Psoas muscle (tissue), 8 donors: ENCODE data around the gene NUP85. TPM values are rescaled to one million over a fixed set of nuclear protein-coding genes. Genes with fewer than 3 reads are reported as not detected.

Experiments used
- ATAC-seq, 4 donors: fragments of 200-7000 bp; cut with Tn5 transposase; one replicate each; pipeline ENCODE4 v1.9.1; 2020; ENCODE audit warnings: moderate library complexity in 3 of 4, mild to moderate bottlenecking in 2 of 4
- DNase-seq, 2 donors: peaks; one replicate each; pipeline ENCODE4 v3.0.0-alpha.2; 2020
- H3K27ac ChIP-seq: fragments of 200-600 bp; one replicate; pipeline ENCODE4 v1.8.0; 2022
- H3K27me3 ChIP-seq, 3 donors: fragments of 200-600 bp in 1 of 3; one replicate each; pipeline versions ENCODE4 v1.6.1 to v1.8.0; 2013 to 2022; ENCODE audit warnings: low read length in 2 of 3, mild to moderate bottlenecking in 2 of 3, moderate library complexity in 1 of 3; ENCODE audit not compliant: insufficient read depth in 3 of 3
- H3K36me3 ChIP-seq, 2 donors: fragments of 200-600 bp in 1 of 2; one replicate each; pipeline versions ENCODE4 v1.6.1 to v1.8.0; 2013 to 2022; ENCODE audit warnings: low read depth in 1 of 2, mild to moderate bottlenecking in 1 of 2, moderate library complexity in 1 of 2; ENCODE audit not compliant: insufficient read depth in 1 of 2
- H3K4me1 ChIP-seq: fragments of 200-600 bp; one replicate; pipeline ENCODE4 v1.8.0; 2022
- H3K4me3 ChIP-seq: fragments of 200-600 bp; one replicate; pipeline ENCODE4 v1.8.0; 2022; ENCODE audit warnings: mild to moderate bottlenecking
- H3K9me3 ChIP-seq: fragments of 200-600 bp; one replicate; pipeline ENCODE4 v1.8.0; 2022
- WGBS, 3 donors: extraction: QIAGEN DNeasy Blood & Tissue Kit; methylation state at CpG; one replicate each; pipeline versions ENCODE4 v1.1.6 to v1.1.7; 2013; 5-methylcytosine and 5-hydroxymethylcytosine counted together
- intact Hi-C, 2 donors: fragments of 100-400 bp; cut with DNase I; formaldehyde crosslinking; loops; one replicate each; pipeline versions ENCODE4 v1.11.0 to v1.14.2; 2022
- polyA plus RNA-seq, 3 donors: library from polyadenylated mRNA; stranded (reverse); fragments of 200-250 nt; gene quantifications; one replicate each; pipeline ENCODE4 v1.2.3, GENCODE V29; 2013
- total RNA-seq, 4 donors: library from RNA; stranded (reverse); fragmentation: NEBNext Ultra II Directional in 2 of 4; extraction: Animal tissue kit (Norgen Biotek cat#: 25700) in 2 of 4; gene quantifications; one replicate each; pipeline versions ENCODE4 v1.2.1 to v1.2.4, GENCODE V29; 2021 to 2023
- TF ChIP-seq, protein P1 (sequence below): fragments of 200-600 bp; IDR thresholded peaks from one replicate; pipeline ENCODE4 v1.8.0; 2022; ENCODE audit warnings: antibody characterized with exemption
- donor health status: healthy with polysubstance abuse.
- donor health status: DM: no; HTN: no; CAD: no; lungs with moderate emphysema.
- donor health status: Bipolar disorder and iron deficiency.
- donor health status: healthy.
- donor health status: DM: yes; HTN: yes; CAD: no.
- donor health status: DM: no; HTN: no; CAD: no.
- donor health status: DM: no; HTN: no; CAD: no.
- donor health status: DM: yes; HTN: yes; CAD: no.

The NUP85 gene
- total and polyA plus RNA-seq, 7 donors, result 15.1 to 32.9 (median 21.3) TPM

GRCh38 chr17:75182319-75182568 is 23.2 kb upstream of the NUP85 start:
- H3K27me3 ChIP-seq, result no peaks in the 10 kb centered on the region
- intact Hi-C loops, result loop anchor here in 1 of 2 donors (5.0 kb wide), 1 partner anchor 50 kb away; the partner anchor contains the start of gene NT5C
- ATAC-seq (peak in 2 of 4 donors; percentile 1 to 7), DNase-seq (no peak)
- H3K36me3 ChIP-seq, result peaks cover 0 to 32% of the 10 kb centered on the region in 2 donors
- peaks cover 21% of the 10 kb centered on the region for H3K4me1 ChIP-seq
- H3K4me3 ChIP-seq, result peak overlapping the region; percentile 99
- H3K9me3 ChIP-seq, result no peaks in the 10 kb centered on the region
- WGBS, 3 donors, result 0% methylated on average over 24 to 33 of the region's 33 CpGs
- TF ChIP-seq, protein P1, sequence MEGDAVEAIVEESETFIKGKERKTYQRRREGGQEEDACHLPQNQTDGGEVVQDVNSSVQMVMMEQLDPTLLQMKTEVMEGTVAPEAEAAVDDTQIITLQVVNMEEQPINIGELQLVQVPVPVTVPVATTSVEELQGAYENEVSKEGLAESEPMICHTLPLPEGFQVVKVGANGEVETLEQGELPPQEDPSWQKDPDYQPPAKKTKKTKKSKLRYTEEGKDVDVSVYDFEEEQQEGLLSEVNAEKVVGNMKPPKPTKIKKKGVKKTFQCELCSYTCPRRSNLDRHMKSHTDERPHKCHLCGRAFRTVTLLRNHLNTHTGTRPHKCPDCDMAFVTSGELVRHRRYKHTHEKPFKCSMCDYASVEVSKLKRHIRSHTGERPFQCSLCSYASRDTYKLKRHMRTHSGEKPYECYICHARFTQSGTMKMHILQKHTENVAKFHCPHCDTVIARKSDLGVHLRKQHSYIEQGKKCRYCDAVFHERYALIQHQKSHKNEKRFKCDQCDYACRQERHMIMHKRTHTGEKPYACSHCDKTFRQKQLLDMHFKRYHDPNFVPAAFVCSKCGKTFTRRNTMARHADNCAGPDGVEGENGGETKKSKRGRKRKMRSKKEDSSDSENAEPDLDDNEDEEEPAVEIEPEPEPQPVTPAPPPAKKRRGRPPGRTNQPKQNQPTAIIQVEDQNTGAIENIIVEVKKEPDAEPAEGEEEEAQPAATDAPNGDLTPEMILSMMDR, result no peak
- H3K27ac ChIP-seq, result peak overlapping the region; percentile 99

DNA sequence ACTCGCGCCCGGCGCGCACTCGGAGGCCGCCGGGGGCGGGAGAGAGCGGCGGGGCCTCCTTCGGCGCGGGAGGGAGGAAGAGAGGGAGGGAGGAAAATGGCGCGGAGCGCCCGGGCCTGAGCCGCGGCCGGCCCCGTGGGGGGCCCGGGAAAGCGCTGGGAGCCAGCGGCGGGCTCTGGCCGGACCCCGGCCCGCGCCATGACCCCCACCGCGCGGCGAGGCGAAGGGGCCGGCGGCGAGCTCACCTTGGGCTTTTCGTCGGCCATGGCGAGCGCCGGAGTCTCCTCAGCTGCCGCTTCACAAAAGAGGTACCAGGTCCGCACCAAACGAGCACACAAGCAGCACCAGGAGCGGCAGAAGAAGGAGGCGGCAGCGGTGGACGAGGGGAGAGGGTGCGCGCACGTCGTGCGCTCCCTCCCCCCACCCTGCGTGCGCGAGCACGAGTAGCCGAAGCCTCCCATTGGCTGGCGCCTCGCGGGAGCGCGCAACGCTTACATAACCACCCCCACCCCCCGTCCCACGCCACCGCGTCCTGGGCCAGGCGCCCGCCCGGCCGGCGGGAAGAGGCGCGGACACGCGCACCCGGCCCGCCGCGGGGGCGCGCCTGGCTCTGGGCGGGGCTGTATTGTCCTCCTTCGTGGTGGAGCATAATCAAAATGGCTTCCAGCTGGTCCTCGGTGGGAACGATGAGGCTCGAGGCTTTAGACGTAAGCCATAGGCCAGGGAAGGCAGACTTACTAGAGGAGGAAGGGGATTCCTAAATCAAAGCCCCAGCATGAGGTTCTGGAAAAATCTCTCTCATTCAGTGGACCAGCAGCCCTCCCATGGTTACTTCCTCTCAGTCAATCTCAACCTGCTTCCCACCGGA is 22.7 kb upstream of the NUP85 start, which contains the start of gene SUMO2:
SUMO2 (minus strand) TSS at position 391 of the 868 bp plus-strand sequence; CDS start at position 266, 125 bp downstream.
- H3K4me1 ChIP-seq, result peaks cover 21% of the 10 kb centered on the region
- H3K9me3 ChIP-seq, result no peaks in the 10 kb centered on the region
- 1 to 2% (median 1%) methylated on average over 38 to 92 of the region's 92 CpGs for WGBS, 3 donors
- ATAC-seq, result peak; percentile 92 to 98 (median 97)
- intact Hi-C loops, result loop anchor here in 1 of 2 donors (5.0 kb wide), 1 partner anchor 51 kb away; the partner anchor contains the start of gene NT5C
- H3K27me3 ChIP-seq, result no peaks in the 10 kb centered on the region
- H3K27ac ChIP-seq, result peak within 1 kb of the TSS; percentile 99
- H3K36me3 ChIP-seq, result peaks cover 0 to 26% of the 10 kb centered on the region in 2 donors
- peak within 1 kb of the TSS; percentile 99 for H3K4me3 ChIP-seq
- TF ChIP-seq, protein P1, result peak; percentile 38
- peak; percentile 95 to 98 for DNase-seq

DNA sequence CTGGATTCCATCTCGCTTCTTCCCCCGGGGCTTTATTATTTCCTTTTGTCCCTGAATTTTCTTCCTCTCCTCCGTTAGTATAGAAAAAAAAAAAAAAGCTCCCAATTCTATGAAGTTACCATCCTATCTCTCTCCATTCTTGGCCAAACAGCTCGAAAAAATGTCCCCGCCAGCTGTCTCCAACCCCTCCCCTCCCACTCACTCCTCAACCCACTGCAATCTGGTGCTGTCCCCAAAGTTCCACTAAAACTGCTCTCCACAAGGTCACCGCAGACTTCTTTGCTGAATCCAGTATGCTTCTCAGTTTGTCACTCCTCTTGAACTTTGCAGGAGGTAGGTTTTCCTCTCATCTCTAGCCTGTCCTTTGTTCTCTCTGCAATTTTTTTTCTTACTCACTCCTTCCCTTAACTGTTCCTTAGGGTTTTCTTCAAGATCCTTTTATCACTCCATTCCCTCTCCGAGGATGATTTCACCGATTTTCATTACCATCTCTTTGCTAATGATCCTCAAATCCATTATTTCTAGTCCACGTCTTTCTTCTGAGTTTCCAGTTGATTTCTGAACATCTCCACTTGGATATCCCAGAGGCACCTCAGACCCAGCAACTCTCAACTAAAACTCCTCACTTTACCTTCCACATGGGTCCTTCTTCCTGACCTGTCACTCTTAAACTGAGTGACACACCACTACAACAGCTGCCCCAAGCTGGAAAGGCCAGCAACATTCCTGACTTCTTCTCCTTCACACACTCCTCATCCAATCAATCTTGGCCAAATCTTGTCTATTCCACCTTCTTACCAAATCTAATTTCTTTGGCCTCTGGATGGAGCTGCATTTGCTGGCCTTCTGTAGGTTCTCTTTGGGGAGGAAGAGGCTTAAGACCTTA is 21.2 kb upstream of the NUP85 start:
- no peaks in the 10 kb centered on the region for H3K27me3 ChIP-seq
- ATAC-seq, result no peak
- 79 to 89% (median 85%) methylated on average over 9 of the region's 9 CpGs for WGBS, 3 donors
- H3K9me3 ChIP-seq, result no peaks in the 10 kb centered on the region
- peak overlapping the region; percentile 99 for H3K27ac ChIP-seq
- H3K4me3 ChIP-seq, result no peak overlapping the region
- TF ChIP-seq, protein P1, result no peak
- no peak for DNase-seq
- intact Hi-C loops, result loop anchor here in 1 of 2 donors (5.0 kb wide), 1 partner anchor 52 kb away; the partner anchor contains the start of gene NT5C
- H3K4me1 ChIP-seq, result peaks cover 20% of the 10 kb centered on the region
- H3K36me3 ChIP-seq, result peaks cover 0 to 12% of the 10 kb centered on the region in 2 donors

DNA sequence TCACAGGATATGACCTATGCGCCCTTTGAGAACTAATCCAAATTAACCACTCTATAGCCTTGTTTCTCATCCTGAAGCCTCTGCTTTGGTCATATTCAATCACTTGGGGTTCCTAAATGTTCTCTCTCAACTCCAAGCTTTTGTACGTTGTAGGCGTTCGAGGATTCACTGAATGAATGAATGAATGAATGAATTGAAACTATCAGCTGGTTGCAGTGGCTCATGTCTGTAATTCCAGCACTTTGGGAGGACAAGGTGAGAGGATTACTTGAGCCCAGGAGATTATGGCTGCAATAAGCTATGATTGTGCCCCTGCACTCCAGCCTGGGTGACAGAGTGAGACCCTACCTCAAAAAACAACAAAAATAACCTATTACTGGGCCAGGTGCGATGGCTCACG is 16.9 kb upstream of the NUP85 start:
- TF ChIP-seq, protein P1, result no peak
- no peaks in the 10 kb centered on the region for H3K36me3 ChIP-seq
- DNase-seq (no peak), ATAC-seq (no peak)
- H3K27me3 ChIP-seq, result no peaks in the 10 kb centered on the region
- intact Hi-C loops, result no loop called here
- WGBS, 3 donors, result 84 to 89% (median 88%) methylated on average over 6 of the region's 6 CpGs
- no peaks in the 10 kb centered on the region for H3K9me3 ChIP-seq
- H3K4me1 ChIP-seq, result no peaks in the 10 kb centered on the region
- no peak overlapping the region for H3K4me3 ChIP-seq
- no peak overlapping the region for H3K27ac ChIP-seq
